HK-2 (cell line): ENCODE results near the gene SEMA5A.

Source experiments
- DNase-seq: peaks from one replicate; pipeline ENCODE4 v3.0.0-alpha.2; 2018; ENCODE audit not compliant: unreplicated experiment

Gene SEMA5A

GRCh38 chr5:9332026-9332425 lies 213.8 kb downstream of the SEMA5A start:
- DNase-seq: no peak

GRCh38 chr5:9331372-9331771 lies 214.5 kb downstream of the SEMA5A start:
- no peak for DNase-seq

GRCh38 chr5:9329125-9329524 lies 216.8 kb downstream of the SEMA5A start:
- DNase-seq: no peak

DNA sequence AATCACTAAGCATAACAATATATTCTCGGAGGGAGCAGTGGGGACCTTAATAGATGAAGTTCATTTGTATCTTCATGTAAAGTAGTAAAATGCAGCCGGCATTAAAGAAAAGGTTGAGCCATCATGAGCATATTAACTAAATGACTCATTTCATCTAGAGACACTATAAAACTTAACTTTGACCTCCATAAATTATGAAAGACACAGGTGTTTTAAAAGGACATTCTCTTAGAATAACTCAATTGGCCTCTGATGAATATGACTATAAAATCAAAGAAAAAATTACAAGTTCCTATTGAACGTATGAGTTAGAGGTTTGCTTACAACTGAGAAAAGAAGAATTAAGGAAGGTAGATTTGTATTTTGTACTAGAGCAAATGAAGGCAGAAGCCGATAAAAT lies 220.3 kb downstream of the SEMA5A start:
- DNase-seq: no peak

- DNase-seq: no peak
Measured at GRCh38 chr5:9324348-9325077, 221.4 kb downstream of the SEMA5A start.

GRCh38 chr5:9320652-9321051 lies 225.2 kb downstream of the SEMA5A start:
- no peak for DNase-seq

- no peak for DNase-seq
Measured at GRCh38 chr5:9318031-9318430, 227.8 kb downstream of the SEMA5A start.

- no peak for DNase-seq
Measured at GRCh38 chr5:9316733-9317132, 229.1 kb downstream of the SEMA5A start.

DNA sequence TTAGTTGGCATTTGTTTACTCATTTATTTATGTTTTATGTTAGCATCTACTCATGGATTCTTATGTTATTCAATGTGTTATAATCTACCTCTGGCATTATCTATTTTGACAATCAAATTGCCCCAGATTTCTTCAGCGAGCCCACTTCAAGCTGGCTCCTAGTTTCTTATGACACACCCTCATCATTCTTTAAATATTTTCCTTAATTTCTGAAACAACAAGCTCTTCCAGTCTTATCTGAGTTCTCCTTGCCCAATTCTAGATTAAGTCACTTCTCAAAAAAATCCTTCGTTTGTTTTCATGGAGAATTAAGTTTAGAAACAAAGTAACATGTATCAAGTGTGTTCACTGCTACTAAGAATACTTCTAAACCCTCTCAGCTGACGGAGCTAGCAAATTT lies 229.8 kb downstream of the SEMA5A start:
- no peak for DNase-seq

DNA sequence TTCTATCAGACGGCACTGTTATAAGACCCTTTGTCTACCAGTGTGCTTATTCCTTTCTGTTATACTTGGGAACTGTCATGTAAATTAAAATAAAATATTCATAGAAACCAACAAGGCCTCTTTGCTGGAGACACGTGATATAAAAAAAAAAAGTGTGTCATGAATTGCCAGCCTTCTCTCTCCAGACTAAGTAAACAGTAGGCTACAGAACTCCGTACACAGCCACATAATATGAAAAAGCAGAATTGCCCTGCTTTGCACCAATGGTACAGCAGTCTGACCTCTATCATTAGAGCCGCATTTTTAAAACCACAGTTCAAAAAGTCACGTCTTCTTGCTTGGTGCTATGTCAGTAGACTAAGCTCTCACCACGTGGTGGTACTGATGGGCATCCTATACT lies 231.3 kb downstream of the SEMA5A start:
- no peak for DNase-seq

GRCh38 chr5:9313751-9314150 lies 232.1 kb downstream of the SEMA5A start:
- no peak for DNase-seq

- DNase-seq: no peak
Measured at GRCh38 chr5:9307150-9307549, 238.7 kb downstream of the SEMA5A start.

GRCh38 chr5:9302218-9302617 lies 243.7 kb downstream of the SEMA5A start:
- DNase-seq: no peak

- DNase-seq: no peak
Measured at GRCh38 chr5:9301200-9301599, 244.7 kb downstream of the SEMA5A start.

DNA sequence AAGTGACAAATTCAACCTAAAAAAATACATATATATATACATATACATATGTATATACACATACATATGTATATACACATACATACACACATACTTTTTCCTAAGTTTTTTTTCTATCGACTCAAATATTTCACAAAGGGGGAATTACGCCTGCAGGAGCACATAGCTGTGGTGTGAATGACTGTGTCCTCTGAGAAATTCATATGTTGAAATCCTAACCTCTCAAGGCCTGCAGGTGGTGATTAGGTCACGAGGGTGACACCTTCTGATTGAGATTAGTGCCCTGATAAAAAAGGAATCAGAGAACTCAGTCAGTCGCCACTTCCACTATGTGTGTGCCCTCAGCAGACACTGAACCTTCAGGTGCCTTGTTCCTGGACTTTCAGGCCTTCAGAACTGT lies 248.7 kb downstream of the SEMA5A start:
- DNase-seq: no peak

GRCh38 chr5:9295466-9295801 lies 250.4 kb downstream of the SEMA5A start:
- no peak for DNase-seq

GRCh38 chr5:9294793-9295465 lies 250.9 kb downstream of the SEMA5A start:
- DNase-seq: no peak

- DNase-seq: no peak
Measured at GRCh38 chr5:9288234-9288633, 257.6 kb downstream of the SEMA5A start.

DNA sequence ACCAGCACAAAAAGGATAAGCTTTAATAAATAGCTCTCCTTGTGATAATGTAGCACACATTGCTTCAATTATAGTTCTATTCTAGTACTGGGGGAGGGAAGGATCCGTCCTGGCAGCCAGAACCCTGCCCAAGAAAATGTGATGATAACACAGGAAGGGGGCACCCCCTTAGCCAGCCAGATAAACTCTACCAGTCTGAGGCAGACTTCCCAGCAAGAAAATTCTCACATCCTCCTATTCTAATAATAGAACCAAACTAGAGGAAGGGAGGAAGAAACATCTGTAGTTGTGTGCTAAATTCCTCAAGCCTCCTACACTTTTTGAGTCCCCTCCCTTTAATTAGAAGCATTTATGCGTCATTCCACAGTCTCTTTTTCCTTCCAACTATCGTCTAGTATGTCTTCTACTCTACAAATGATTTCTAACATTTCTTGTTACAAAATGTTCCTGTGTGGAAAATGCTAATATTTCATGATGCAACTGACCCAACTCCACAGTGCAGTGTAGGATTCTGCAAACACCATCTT lies 261.0 kb downstream of the SEMA5A start:
- no peak for DNase-seq

- DNase-seq: no peak
Measured at GRCh38 chr5:9284272-9284671, 261.6 kb downstream of the SEMA5A start.

- DNase-seq: no peak
Measured at GRCh38 chr5:9283473-9283872, 262.4 kb downstream of the SEMA5A start.

- DNase-seq: no peak
Measured at GRCh38 chr5:9283021-9283420, 262.9 kb downstream of the SEMA5A start.

- DNase-seq: no peak
Measured at GRCh38 chr5:9282211-9282610, 263.7 kb downstream of the SEMA5A start.

- DNase-seq: no peak
Measured at GRCh38 chr5:9279774-9280173, 266.1 kb downstream of the SEMA5A start.
